Activated effector memory CD4-positive, alpha-beta T cell treated with anti-CD3 and anti-CD28 coated beads, Interleukin-2, amount 50 U/mL, for 16 hours (primary cell): ENCODE results near the gene RRP8.

Source experiments
- DNase-seq: peaks from one replicate; pipeline ENCODE4 v3.0.0-alpha.2; 2020

Gene RRP8

DNA sequence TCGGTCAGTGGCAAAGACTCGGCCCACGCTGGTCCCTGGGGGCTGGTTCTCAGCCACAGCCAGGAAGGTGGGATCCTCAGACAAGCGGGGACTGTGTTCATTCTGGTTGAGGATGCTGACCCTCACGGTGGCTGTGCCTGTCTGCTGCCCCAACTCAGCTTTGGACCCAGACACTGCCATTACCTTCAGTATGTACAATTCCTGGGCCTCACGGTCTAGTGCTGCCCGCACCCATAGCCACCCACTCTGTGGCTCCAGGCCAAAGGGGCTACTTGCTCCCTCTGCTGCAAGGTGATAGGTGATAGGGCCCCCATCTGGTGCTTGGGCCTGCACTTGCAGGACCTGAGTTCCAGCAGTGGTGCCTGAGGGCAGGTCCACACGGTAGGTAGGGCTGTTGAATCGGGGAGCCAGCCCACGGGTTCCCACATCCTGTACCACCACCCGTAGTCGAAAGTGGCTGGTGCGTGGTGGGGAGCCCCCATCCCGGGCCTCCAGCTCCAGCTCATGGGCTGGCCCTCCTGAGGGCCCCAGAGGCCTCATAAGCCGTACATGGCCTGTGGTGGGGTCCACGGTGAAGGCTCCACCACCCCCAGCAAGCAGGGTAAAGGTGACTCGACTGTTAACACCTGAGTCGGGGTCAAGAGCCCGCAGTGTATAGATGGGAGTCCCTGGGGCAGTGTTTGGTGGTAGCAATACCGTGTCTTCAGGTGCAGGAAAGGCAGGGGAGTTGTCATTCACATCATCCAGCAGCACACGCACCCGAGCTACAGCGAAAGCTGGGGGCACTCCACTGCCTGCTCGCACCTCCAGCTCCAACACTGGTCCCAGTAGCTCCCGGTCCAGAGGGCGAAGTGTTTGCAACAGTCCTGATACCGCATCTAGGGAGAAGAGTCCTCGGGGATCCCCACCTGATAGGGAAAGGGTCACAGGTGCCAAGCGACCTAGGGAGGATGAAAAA, 29.0 kb upstream of the RRP8 start:
- peak; percentile 60 for DNase-seq

DNA sequence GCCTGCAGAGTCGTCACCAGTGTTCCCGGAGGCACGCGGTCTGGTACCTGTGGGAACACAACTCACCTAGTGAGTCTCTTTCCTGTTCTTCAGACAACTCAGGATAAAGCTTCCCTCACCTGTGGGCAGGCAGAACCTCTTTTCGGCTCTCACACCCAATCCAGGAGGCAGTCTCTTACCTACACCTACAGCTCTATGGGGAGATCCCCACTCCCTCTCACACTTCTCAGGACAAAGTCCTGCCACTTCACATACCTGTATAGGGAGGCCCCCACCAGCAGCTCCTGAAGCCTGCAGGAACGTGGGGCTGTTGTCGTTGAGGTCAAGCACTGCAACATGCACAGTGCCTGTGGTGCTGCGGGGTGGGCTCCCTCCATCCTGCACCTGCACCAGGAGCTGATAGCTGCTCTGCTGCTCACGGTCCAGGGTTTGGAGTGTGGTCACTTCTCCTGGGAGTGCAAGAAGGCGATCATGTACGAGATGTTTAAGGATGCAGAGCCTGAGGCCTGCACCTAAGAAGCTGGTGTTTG, 28.0 kb upstream of the RRP8 start:
- DNase-seq, result peak; percentile 45

DNA sequence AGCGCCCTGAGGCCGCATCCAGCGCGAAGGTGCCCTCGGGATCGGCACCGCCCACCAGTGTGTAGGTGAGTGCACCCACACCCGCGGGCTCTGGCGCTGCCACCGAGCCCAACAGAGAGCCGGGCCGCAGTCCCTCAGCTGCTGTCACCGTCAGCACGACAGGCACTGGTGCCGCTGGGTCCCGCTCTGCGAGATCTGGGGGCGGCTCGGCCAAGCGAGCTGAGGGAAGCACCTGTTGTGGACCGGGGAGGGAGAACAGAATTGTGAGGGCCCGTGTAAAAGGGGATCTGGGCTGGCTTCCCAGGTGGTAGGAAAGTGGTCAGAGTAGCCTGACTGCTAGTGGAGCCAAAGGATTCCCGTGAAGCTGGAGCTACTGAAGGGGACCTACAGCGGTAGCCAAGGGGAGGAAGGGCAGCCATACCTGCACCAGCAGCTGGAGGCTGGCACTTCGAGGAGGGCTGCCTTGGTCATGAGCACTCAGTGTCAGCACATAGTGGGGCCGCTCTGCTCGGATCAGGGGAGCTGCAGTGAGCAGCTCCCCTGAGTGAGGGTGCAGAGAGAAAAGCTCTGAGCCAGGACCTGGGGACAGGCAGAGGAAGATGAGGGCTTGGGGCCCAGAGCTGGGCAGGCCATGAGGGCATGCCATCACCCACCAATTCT, 27.3 kb upstream of the RRP8 start:
- peak; percentile 45 for DNase-seq

DNA sequence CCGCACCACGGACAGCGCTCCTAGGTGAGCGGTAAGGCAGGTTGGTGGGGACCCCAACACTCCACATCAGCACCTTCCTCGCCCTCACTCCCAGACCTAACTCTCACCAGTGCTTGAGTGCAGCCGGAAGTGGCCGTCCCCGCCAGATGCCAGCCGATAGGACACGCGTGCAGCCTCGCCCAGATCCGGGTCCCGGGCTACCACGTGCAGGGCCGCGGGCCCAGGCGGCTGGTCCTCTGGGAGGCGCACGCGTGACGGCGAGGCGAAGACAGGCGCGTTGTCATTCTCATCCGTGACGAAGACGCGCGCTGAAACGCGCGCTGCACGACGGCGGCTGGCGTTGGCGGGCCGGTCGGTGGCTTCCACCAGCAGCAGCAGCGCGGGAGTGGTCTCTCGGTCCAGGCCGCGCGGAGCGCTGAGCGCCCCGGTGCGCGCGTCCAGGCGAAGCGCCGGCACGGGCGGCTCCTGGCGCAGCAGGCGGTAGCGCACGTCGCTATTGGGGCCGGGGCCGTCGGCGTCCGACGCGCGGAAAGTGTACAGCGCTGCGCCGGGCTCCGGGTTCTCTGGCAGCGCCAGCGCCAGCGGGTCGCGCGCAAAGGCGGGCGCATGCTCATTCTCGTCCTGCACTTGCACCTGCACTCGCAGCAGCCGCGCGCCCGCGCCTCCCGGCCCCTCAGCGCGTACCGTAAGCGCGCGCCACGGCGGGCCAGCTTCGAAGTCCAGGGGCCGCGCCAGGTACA, 26.6 kb upstream of the RRP8 start:
- DNase-seq, result peak; percentile 61

DNA sequence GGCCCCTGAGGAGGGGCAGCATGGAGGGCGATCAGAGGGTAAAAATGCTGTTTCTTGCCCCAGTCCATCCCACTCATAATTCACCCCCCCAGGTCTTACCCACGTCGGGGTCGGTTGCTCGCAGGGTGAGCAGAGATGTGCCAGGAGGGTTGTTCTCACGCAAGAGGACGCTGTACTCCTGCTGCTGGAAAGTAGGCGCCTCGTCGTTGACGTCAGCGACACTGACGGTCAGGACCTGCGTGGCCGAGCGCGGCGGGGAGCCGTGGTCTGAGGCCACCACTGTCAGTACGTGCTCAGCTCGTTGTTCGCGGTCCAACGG, 26.1 kb upstream of the RRP8 start:
- DNase-seq, result no peak

DNA sequence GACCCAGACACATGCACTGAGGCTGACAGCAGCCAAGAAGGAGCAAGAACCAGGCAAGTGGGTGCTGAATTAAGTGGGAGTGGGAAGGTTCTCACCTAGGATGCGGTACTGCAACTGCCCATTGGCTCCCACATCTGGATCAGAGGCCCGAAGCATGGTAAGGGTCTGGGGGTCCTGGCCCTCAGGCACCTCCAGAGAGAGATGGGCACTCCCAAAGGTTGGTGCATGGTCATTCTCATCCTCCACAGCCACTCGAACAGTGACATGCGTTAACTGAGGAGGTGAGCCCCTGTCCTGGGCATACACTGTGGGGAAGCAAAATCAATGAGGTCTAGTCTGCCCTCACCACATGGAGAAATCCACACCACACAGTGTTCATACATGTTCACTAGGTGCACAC, 25.1 kb upstream of the RRP8 start:
- DNase-seq, result peak; percentile 53

DNA sequence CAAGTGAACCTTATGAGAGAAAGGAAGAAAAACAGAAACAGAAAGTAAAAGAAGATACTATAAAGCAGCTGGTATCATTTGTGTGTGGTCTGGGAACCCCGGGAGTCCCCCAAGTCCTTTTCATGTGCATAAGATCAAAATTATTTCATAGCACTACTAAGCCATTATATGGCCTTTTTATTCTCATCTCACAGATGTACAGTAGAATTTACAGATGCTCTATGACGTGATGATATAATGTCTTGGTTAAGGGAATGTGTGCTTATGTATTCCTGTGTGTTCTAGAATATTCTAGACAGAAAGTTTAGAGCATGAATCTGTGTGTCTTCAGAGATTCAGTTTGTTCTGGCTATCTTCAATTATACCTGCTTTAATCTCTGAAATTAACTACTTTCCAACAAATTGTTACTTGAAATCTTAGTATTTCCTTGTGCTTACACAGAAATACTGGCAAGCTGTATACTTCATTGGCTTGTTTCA, 24.4 kb upstream of the RRP8 start:
- peak; percentile 61 for DNase-seq

DNA sequence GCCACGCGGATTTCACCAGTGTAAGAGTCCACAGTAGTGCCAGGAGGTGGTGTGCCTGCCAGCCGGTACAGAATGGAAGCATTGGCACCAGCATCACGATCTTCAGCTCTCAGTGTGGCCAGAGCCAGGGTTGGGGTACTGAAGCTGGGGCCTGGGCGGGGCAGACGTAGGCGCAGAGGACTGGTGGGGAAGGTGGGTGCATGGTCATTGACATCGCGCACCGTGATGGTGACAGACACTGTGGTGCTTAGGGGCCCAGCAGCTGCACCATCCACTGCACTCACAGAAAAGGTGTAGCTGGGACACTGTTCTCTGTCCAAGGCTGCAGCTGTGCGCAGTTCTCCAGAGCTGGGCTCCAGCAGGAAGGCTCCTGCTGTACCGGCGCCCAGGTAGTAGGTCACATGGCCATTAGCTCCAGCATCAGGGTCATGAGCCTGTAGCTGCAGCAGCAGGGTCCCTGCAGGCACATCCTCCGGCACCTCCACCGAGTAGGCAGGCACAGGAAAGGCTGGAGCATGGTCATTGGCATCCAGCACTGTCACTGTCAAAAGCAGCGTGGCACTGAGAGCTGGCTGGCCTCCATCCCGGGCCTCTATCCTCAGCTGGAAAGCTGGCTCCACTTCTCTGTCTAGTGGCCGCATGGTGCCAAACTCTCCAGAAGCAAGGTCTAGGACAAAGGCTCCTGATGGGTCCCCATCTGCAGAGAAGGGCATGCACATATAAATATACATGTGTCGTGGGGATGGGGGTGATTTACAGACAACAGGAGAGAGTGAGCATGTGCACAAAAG, 23.8 kb upstream of the RRP8 start:
- DNase-seq, result peak; percentile 59

DNA sequence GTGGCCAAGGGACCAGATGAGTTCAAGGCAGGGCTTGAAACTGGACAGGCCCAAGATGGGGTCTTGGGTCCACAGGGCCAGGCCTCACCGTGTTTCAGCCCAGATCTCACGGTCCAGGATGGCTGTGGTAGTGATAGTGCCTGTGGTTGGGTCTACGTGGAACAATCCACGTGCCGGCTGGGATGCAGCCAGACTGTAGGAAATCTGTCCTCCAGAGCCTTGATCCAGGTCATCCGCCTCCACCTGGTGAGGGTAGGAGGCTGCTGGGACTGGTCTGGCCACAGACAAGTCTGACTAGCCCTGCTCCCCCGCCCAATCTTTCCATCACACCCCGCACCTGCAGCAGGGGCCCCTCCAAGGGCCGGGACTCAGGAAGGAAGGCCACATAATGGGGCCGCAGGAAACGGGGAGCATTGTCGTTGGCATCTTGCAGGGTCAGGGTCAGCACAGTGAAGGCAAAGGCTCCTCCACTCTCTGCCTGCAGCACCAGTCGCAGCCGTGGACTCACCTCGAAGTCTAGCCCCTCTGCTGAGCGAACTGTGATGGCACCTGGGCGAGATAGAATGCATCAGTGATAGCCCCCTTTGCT, 22.5 kb upstream of the RRP8 start:
- DNase-seq, result peak; percentile 47

DNA sequence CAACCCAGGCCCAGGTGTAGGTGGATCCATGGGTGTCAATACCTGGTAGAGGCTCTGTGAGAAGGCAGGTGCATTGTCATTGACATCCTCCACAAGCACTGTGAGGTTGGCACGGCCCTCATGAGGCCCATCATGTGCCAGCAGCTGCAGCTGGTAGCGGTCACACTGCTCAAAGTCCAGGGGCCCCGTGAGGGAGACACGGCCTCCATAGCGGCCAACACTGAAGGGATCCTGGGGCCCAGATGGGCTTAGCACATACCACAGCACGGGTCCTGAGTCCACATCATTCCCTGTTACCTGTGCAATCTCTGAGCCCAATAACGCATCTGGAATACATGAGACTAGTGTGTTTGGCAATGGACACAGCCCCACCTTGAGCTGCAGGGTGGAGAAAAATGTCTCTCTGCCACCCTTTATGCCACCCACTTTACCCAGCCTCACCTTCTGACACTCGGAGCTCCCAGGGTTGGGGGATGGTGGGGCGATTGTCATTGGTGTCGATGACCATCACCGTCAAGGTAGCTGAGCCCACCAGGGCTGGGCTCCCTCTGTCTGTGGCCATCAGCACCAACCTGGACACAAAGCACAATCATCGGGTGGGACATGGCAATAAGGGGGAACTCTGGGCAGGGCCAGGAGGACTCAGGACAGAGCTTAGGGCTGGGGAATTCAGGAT, 21.9 kb upstream of the RRP8 start:
- peak; percentile 52 for DNase-seq

DNA sequence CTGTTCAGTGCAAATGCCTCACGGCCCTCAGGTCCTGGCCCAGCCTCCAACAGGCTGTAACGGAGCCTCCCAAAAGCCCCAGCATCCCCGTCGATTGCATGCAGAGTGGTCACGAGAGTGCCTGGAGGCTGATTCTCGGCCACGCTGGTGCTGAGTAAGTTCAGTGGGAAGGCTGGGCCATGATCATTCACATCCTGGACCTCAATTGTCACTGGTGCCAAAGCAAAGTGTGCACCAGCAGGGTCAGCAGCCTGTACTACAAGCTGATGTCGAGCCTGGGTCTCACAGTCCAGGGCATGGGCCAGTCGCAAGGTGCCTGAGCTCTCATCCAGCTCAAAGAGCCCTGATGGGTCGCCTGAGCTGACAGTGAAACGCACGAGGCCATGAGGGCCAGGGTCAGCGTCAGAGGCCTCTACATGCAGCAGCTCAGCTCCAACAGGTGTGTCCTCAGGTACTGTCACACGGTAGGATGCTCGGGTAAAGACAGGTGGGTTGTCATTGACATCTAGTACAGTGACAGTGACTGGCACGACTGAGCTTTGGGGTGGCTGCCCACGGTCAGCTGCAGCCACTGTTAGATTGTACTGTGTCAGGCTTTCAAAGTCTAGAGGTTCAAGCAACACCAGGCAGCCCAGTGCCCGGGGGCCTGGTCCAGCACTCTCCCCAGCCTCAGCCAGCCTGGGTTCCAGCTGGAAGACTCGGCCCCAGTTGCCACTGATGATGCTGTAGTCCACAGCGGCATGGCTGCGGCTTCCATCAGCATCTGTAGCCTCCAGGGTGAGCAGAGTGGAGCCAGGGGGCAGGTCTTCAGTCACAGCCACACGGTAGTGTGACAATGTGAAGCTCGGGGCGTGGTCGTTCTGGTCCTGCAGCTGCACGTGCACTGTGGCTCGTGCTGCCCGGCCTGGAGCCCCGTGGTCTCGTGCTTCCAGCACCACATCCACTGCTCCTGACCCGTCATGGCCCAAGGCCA, 20.3 kb upstream of the RRP8 start:
- DNase-seq, result peak; percentile 53

DNA sequence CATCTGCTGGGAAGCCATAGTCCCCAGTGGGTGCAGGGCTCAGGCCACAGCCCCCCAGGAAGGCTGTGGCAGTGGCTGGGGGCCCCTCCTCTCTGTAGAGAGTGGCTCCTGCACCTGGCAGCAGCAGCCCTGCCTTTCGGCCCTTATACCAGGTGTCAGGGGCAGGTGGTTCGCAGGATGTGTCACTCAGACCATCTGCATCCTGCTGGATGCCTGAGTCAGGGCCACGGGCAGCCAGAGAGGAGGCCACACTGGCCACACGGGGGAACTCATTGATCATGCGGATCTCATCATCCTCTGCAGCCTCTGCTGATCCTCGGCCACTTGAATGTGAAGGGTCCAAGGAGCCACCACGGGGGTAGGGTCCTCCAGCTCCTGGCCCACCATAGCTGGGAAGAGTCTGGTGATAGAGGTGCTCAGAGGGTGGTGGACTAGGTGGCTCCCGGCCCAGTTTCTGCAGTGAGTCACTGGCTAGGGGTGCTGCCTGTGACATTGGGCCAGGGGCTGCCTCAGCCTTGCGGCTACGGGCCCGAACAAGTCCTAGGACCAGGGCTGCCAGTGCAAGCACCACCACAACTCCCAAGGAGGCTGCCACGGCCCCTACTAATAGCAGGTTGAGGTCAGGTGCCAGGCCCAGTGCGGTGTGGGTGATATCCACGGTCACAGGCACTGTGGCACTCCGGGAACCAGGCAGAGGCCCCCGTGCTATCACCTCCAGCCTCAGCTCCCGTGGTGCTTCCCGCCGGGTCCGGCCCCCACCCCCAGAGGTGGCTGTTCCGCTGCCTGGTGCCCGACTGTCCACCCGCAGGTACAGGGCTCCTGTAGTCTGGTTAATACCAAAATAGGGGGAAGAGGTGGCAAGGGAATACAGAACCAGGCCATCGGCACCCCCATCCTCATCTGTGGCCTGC, 19.1 kb upstream of the RRP8 start:
- peak; percentile 59 for DNase-seq

DNA sequence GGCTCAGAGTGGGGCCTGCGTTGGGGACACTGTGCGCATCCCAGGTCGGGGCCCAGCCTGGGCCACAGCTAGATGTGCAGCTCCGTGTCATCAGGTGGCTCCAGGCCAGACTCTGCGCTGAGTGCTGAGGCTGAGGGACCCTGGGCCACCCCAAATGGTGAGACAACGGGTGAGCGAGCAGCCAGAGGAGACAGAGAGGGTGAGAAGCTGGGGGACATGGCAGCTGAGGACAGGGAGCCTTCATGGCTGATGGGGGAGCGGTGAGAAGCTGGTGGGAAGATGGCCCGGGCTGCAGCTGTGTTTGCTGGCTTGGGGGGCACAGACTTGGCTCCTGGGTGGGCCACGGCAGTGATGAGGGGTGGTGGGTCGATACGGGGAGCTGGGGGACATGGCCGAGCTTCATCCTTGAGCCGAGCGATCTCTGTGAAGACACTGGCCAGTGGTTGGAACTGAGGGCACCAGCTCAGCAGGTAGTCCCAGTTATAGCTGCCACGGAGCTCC, 18.3 kb upstream of the RRP8 start:
- DNase-seq, result peak; percentile 54

DNA sequence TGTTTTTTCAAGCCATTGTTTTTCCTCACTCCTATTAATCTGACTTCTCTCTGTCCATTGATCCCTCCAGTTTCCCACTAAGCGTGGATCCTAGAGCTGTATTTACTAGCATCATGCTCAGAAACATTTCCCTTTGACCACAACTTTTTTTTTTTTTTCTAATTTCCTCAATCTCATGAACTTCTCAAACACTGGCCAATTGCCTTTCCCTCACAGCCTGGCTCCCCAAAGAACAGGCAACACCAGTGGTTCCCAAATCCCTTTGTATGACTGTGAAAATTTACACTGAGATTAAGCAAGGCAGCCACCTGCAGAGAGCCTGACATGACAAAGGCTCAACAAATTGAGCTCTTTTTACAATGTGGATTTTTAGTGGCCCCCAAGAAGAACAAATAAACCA, 17.2 kb upstream of the RRP8 start:
- DNase-seq, result no peak

DNA sequence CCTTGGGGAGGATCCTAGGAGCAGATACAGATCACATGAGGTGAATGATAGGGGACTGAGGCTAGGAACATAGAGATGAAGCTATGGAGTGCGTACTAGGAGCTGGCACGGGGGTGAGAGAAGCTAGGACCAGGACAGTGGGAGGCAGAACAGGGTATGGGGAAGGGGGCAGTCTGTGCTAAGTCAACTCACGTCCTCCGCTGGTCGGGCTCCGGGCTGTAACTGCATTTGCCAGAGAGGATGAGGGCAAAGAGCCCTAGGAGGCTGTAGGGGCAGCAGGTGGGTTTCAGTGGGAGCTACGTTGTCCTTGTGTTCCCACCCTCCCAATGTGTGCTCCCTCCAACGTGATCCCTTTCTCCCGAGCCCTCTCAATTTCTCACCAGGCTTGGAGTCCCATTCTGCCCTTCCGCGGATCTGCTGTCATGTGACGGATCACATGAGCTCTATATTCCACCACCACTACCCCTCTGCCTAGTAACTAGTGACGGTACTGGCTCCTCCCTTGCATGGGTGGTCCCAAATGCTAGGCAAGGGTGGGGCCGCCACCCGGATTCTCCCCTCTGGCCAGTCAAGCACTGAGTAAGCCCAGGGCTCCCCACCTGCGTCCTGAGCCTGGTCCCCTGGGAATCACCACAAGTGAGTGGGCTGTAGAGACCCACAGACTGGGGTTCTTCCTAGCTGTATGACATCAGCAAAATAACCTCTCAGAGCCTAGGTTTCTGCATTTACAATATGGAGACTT, 15.8 kb upstream of the RRP8 start, which contains the start of gene TPP1:
Gene TPP1, minus strand, starts transcription at position 419 of the 742 bp plus-strand sequence. Its CDS starts 22 bp downstream, at position 397.
- peak; percentile 95 for DNase-seq

DNA sequence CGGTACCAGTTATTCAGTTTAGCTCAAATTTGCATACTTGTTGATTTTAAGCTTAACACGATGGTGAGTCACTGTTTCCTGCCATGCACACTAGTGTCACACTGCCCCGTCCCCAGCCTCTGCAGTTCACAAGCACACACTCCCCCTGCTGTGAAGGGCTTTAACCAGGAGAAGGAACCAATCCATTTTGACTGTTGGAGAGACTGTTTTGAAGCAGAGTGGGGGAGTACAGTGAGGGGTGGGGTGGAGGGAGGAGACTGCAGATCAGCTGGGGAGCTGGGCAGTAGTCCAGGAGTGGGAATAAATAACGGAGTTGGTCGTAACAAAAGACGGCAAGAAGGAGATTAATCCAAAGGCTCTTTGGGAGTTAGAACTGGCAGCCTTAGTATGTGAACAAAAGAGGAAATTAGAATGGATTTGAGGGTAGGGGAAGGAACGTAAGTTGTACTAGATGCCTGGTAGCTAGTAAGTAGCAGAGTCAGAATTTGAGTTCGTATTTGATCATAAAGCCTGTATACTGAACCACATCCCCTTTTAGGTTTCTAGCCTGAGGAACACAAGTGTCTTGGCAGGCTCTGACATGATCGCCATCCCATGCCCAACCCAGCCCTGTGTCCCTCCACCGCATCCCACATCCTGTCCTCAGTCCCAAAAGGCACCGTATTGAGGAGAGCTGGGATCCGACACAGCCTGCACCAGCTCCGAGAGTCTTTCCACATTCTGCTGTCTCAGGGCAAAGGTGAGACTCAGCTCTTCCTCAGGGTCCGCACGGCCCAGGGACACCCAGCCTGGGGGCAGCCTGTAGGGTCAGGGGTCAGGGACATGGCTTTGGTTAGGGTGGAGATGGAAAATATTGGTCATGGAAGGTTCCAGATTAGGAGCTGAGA, 14.9 kb upstream of the RRP8 start:
- peak; percentile 90 for DNase-seq

DNA sequence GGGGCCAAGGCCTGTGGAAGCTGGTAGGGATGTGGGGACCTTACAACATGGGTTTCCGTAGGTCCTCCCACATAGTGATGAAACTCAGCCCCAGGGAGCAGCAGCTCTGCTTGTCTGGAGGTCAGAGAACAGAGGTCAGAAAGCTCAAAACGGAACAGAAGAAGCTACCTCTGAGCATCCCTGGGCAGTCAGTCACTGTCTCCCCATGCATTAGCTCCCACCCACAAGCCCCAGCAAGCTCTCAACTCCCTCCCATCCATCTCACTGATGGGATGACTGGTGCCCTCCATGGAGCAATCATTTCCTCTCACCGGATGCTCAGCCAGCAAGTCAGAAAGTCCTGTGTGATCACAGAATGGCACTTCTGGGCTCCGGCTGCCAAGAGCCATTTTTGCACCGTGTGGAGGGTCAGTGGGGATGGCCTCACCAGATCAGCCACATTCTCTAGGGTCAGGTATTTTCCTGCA, 13.9 kb upstream of the RRP8 start:
- peak; percentile 57 for DNase-seq
